B cell (primary cell): Measurements from ENCODE around the gene ARL6IP4. TPM values are rescaled to one million over a fixed set of nuclear protein-coding genes. Genes with fewer than 3 reads are reported as not detected.

Experiments
- ATAC-seq: fragments of 200-7000 bp; cut with Tn5 transposase; one replicate; pipeline ENCODE4 v1.10.0; 2021; ENCODE audit warnings: low read depth, mild to moderate bottlenecking, moderate number of reproducible peaks, moderate library complexity
- CTCF ChIA-PET: fragments of 350-600 bp; sonication (Branson Sonifier 250); formaldehyde crosslinking; loops from one replicate; lab custom pipeline; 2021; ENCODE audit warnings: antibody characterized with exemption, inconsistent platforms; lab: Charles Lee
- POLR2A ChIA-PET: fragments of 350-600 bp; sonication (Branson Sonifier 250); formaldehyde crosslinking; loops from one replicate; lab custom pipeline; 2021; ENCODE audit warnings: antibody characterized with exemption; lab: Charles Lee
- DNase-seq: peaks from one replicate; pipeline ENCODE4 v3.0.0; 2013
- H2AFZ ChIP-seq: 2 replicates; pipeline ENCODE4 v1.6.1; 2012; ENCODE audit warnings: mild to moderate bottlenecking, low read depth, low read length; ENCODE audit not compliant: insufficient read depth, poor library complexity, severe bottlenecking
- H3K27ac ChIP-seq, 2 donors: 1 replicate in 1 of 2; 2 replicates in 1 of 2; pipeline ENCODE4 v1.5.1; 2012 to 2013; ENCODE audit warnings: low read length in 2 of 2, mild to moderate bottlenecking in 2 of 2, moderate library complexity in 1 of 2
- H3K27me3 ChIP-seq, 4 experiments: fragments of 200-600 bp in 1 of 4; sonication (generic) in 1 of 4; replicated peaks in 1 of 4; 1 replicate in 2 of 4; 2 replicates in 2 of 4; pipeline versions ENCODE4 v1.6.1 to v1.7.0; 2013 to 2016; ENCODE audit warnings: low read length in 3 of 4, mild to moderate bottlenecking in 2 of 4, mixed read lengths in 1 of 4, moderate library complexity in 1 of 4; ENCODE audit not compliant: insufficient read depth in 4 of 4, control insufficient read depth in 3 of 4; ENCODE audit errors: control extremely low read depth in 1 of 4
- H3K36me3 ChIP-seq, 2 experiments: replicated peaks in 1 of 2; 1 replicate in 1 of 2; 2 replicates in 1 of 2; pipeline versions ENCODE4 v1.6.1 to v1.7.1; 2013; ENCODE audit warnings: low read length in 1 of 2; ENCODE audit not compliant: insufficient read depth in 2 of 2, control insufficient read depth in 1 of 2; ENCODE audit errors: control extremely low read depth in 1 of 2, extremely low read depth in 1 of 2
- H3K4me1 ChIP-seq, 2 donors: fragments of 200-600 bp in 1 of 2; sonication (generic) in 1 of 2; 1 replicate in 1 of 2; 2 replicates in 1 of 2; pipeline versions ENCODE4 v1.5.1 to v1.6.1; 2013 to 2017; ENCODE audit warnings: low read length in 2 of 2; ENCODE audit not compliant: control insufficient read depth in 2 of 2, insufficient read depth in 2 of 2
- H3K4me2 ChIP-seq: replicated peaks from 2 replicates; pipeline ENCODE3; 2012; ENCODE audit warnings: mild to moderate bottlenecking, low read depth, low read length; ENCODE audit not compliant: poor library complexity, severe bottlenecking
- H3K4me3 ChIP-seq, 5 experiments: fragments of 200-600 bp in 1 of 5; sonication (generic) in 1 of 5; 1 replicate in 3 of 5; 2 replicates in 2 of 5; pipeline versions ENCODE4 v1.5.1 to v1.7.0; 2011 to 2016; ENCODE audit warnings: low read length in 4 of 5, mild to moderate bottlenecking in 4 of 5, low read depth in 2 of 5, control low read depth in 1 of 5, moderate library complexity in 1 of 5; ENCODE audit not compliant: insufficient read depth in 1 of 5; ENCODE audit errors: control extremely low read depth in 1 of 5, extremely low read depth in 1 of 5
- H3K79me2 ChIP-seq: fragments of 200-600 bp; sonication (generic); one replicate; pipeline ENCODE4 v1.6.0; 2016; ENCODE audit warnings: low read length; ENCODE audit not compliant: control insufficient read depth, insufficient read depth
- H3K9ac ChIP-seq: fragments of 200-600 bp; sonication (generic); 2 replicates; pipeline ENCODE4 v1.6.1; 2017; ENCODE audit warnings: mild to moderate bottlenecking, low read length, moderate library complexity
- H3K9me3 ChIP-seq, 3 donors: one replicate each; pipeline versions ENCODE4 v1.6.1 to v1.7.1; 2013; ENCODE audit warnings: low read length in 2 of 3; ENCODE audit not compliant: control insufficient read depth in 2 of 3, insufficient read depth in 1 of 3; ENCODE audit errors: control extremely low read depth in 1 of 3
- H4K20me1 ChIP-seq: 2 replicates; pipeline ENCODE4 v1.6.0; 2012; ENCODE audit warnings: mild to moderate bottlenecking, low read length; ENCODE audit not compliant: insufficient read depth, control insufficient read depth, poor library complexity, severe bottlenecking
- H3K27ac Mint-ChIP-seq: one replicate; pipeline ENCODE4 v1.8.0; 2021; ENCODE audit warnings: mixed read lengths
- H3K27me3 Mint-ChIP-seq: one replicate; pipeline ENCODE4 v1.8.0; 2021; ENCODE audit warnings: mixed read lengths
- H3K4me1 Mint-ChIP-seq: one replicate; pipeline ENCODE4 v1.8.0; 2021; ENCODE audit warnings: mixed read lengths
- H3K4me3 Mint-ChIP-seq: one replicate; pipeline ENCODE4 v1.8.0; 2021; ENCODE audit warnings: mixed read lengths
- H3K9me3 Mint-ChIP-seq: one replicate; pipeline ENCODE4 v1.8.0; 2022; ENCODE audit warnings: mixed read lengths; ENCODE audit not compliant: insufficient read depth
- EZH2 ChIP-seq: IDR thresholded peaks from 2 replicates; pipeline ENCODE4 v1.6.1; 2012; ENCODE audit warnings: borderline replicate concordance, low read depth, mild to moderate bottlenecking, moderate library complexity, low read length; ENCODE audit not compliant: insufficient read depth, poor library complexity, severe bottlenecking
- WGBS: methylation state at CpG from one replicate; pipeline ENCODE4 v1.1.5; 2013; ENCODE audit warnings: missing lambda C conversion rate; ENCODE audit not compliant: insufficient coverage; 5-methylcytosine and 5-hydroxymethylcytosine counted together
- intact Hi-C: fragments of 100-400 bp; cut with micrococcal nuclease; formaldehyde crosslinking; loops from one replicate; pipeline ENCODE4 v1.10.0; 2022
- polyA plus RNA-seq: library from polyadenylated mRNA; depleted of rRNA; stranded (reverse); fragments of >200 nt; gene quantifications from 2 replicates; pipeline ENCODE4 v1.2.3, GENCODE V29; 2012
- total RNA-seq, 2 donors: library from RNA; stranded (reverse); fragments of 120-200 nt in 1 of 2; gene quantifications; 1 replicate in 1 of 2; 2 replicates in 1 of 2; pipeline versions ENCODE4 v1.2.3 to v1.2.4, GENCODE V29; 2013 to 2022
- TF ChIP-seq, protein P1 (sequence below): fragments of 200-600 bp; IDR thresholded peaks from one replicate; pipeline ENCODE4 v1.8.0; 2022; ENCODE audit warnings: antibody characterized with exemption, mild to moderate bottlenecking

ARL6IP4 gene
- total and polyA plus RNA-seq, 2 donors (not counting 1 experiment from before 2014, with no cell fraction given), result 165 to 274 TPM

DNA sequence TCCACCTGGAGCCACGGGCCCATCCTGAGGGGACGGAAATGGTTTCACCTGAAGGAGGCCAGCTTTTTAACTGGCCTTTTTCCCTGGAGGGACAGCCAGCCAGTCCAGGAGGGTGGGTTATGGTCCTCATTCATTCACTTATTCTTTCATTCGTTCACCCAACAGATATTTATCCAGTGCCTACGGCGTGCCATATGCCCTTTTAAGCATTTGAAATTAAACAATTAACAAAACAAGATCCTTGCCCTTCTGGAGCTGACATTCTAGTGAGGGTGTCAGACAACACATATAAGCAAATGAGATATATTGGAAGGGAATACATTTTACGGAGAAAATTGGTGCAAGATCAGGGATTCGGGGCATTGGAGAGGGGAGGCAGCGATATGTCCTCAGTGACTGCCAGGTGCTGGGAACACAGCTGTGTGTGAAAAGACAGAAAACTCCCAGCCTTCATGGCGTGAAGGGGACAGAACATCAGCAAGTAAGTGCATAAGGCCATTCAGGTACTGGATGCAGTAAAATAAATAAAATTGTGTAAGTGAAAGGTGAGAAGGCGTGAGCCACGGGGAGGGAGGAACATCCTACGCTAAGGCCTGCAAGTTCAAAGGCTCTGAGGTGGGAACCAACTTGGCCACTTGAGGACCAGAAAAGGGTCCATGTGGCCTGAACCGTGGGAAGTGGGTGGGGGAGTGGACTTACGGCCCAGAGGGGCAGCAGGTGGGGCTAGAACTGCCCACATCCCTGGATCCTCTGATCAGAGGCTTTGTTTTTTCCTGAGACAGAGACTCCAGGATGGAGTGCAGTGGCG is 13.5 kb upstream of the ARL6IP4 start:
- intact Hi-C loops, result loop anchor here (1.0 to 2.0 kb wide), 3 partner anchors 7 to 440 kb away; partner anchors contain the start of genes DENR, KNTC1 and RSRC2
- Histone ChIP-seq H3K9ac (no peak overlapping the region), H3K4me1 (peaks cover 8 to 14% of the 10 kb centered on the region in 2 donors), H3K4me2 (peak overlapping the region; percentile 98), H3K36me3 (no peaks in the 10 kb centered on the region), H3K27me3 (no peaks in the 10 kb centered on the region), H4K20me1 (no peaks in the 10 kb centered on the region), H2AFZ (no peak overlapping the region), H3K79me2 (no peaks in the 10 kb centered on the region), H3K27ac (no peak overlapping the region), H3K9me3 (no peaks in the 10 kb centered on the region), H3K4me3 (no peak overlapping the region)
- TF ChIP-seq, protein P1, sequence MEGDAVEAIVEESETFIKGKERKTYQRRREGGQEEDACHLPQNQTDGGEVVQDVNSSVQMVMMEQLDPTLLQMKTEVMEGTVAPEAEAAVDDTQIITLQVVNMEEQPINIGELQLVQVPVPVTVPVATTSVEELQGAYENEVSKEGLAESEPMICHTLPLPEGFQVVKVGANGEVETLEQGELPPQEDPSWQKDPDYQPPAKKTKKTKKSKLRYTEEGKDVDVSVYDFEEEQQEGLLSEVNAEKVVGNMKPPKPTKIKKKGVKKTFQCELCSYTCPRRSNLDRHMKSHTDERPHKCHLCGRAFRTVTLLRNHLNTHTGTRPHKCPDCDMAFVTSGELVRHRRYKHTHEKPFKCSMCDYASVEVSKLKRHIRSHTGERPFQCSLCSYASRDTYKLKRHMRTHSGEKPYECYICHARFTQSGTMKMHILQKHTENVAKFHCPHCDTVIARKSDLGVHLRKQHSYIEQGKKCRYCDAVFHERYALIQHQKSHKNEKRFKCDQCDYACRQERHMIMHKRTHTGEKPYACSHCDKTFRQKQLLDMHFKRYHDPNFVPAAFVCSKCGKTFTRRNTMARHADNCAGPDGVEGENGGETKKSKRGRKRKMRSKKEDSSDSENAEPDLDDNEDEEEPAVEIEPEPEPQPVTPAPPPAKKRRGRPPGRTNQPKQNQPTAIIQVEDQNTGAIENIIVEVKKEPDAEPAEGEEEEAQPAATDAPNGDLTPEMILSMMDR, result no peak
- TF ChIP-seq EZH2, result no peak
- 77% methylated on average over 13 of the region's 15 CpGs for WGBS
- peak overlapping the region; percentile 46 for H3K27ac Mint-ChIP-seq
- DNase-seq (no peak), ATAC-seq (no peak)
- H3K4me3 Mint-ChIP-seq, result peak overlapping the region; percentile 83
- H3K4me1 Mint-ChIP-seq, result peaks cover 6% of the 10 kb centered on the region
- POLR2A ChIA-PET, result interaction anchor here (0.5 to 1.4 kb wide), 8 partner anchors 8 to 822 kb away, joined by 3 to 7 read pairs (median 4); partner anchors contain the start of genes ARL6IP4, MPHOSPH9, MTRFR and OGFOD2
- H3K27me3 Mint-ChIP-seq, result no peaks in the 10 kb centered on the region
- CTCF ChIA-PET, result interaction anchor here (0.6 to 1.7 kb wide), 7 partner anchors 9 to 174 kb away, joined by 3 to 4 read pairs (median 3); partner anchors contain the start of gene OGFOD2
- no peaks in the 10 kb centered on the region for H3K9me3 Mint-ChIP-seq

DNA sequence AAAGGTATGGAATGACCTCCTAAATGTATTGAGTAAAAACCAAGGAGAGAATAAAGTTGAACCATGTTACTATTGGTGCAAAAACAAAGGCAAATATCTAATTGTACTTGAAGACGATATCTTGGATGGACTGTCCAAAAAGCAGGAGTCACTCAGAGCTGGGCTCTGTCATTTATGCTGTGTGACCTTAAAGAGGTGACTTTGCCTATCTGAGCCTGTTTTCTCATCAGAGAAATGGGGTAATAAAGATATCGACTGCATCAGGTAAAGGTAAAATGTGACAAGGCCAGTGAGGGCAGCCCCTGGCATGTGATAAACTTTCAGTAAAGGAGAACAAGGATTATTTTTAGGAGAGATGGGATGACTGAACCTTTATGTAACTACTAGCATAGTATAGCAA is 12.4 kb upstream of the ARL6IP4 start:
- ATAC-seq (no peak), DNase-seq (no peak)
- TF ChIP-seq, protein P1, result no peak
- no peak for TF ChIP-seq EZH2
- Histone ChIP-seq H3K79me2 (no peaks in the 10 kb centered on the region), H2AFZ (no peak overlapping the region), H3K4me2 (no peak overlapping the region), H3K4me3 (no peak overlapping the region), H3K27ac (no peak overlapping the region), H3K27me3 (no peaks in the 10 kb centered on the region), H3K9ac (no peak overlapping the region), H3K4me1 (peaks cover 8 to 14% of the 10 kb centered on the region in 2 donors), H3K36me3 (no peaks in the 10 kb centered on the region), H4K20me1 (no peaks in the 10 kb centered on the region), H3K9me3 (no peaks in the 10 kb centered on the region)
- intact Hi-C loops, result no loop called here
- peaks cover 6% of the 10 kb centered on the region for H3K4me1 Mint-ChIP-seq
- no peak overlapping the region for H3K4me3 Mint-ChIP-seq
- H3K9me3 Mint-ChIP-seq, result no peaks in the 10 kb centered on the region
- no peak overlapping the region for H3K27ac Mint-ChIP-seq
- CTCF ChIA-PET, result interaction anchor here (0.7 to 2.4 kb wide), 3 partner anchors 107 to 271 kb away, joined by 3 to 10 read pairs (median 4); no protein-coding TSS in a partner anchor
- H3K27me3 Mint-ChIP-seq, result no peaks in the 10 kb centered on the region
- WGBS, result 89% methylated on average over 2 of the region's 2 CpGs
- POLR2A ChIA-PET, result interaction anchor here (0.6 kb wide), 1 partner anchor 1520 kb away, joined by 3 read pairs; no protein-coding TSS in a partner anchor
